Activated CD4-positive, alpha-beta T cell treated with anti-CD3 and anti-CD28 coated beads for 4 hours (primary cell): ENCODE results near the gene DEGS1.

Experiments used
- DNase-seq, 2 donors: peaks; one replicate each; pipeline ENCODE4 v3.0.0-alpha.2; 2020

DEGS1 gene

GRCh38 chr1:224182866-224183590, at the start of gene DEGS1:
TSS of gene DEGS1 (plus strand) at chr1:224183240. CDS start at chr1:224183337, 97 bp downstream.
- DNase-seq, result peak; percentile 77 to 85

DNA sequence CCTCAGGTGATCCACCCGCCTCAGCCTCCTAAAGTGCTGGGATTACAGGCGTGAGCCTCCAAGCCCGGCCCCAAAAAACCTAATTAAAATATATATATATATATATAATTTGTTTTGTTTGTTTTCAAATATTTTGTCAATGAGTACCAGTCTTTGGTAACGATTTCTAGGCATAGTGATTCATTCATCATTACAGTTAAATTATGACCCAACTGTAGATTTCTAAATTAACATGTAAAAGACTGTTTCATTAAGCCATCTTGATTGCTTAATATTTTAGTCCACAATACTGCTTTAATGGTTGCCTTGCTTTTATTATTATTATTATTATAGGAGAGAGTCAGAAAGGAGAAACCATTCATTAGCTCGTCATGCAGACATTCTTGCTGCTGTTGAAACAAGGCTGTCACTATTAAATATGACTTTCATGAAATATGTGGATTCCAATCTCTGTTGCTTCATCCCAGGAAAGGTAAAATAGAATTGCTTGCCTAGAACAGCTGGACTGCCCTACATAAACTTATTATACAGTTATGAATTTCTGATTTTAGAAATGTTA, 49.2 kb upstream of the DEGS1 start:
- DNase-seq, result no peak

GRCh38 chr1:224137518-224137917, 45.5 kb upstream of the DEGS1 start:
- no peak for DNase-seq

DNA sequence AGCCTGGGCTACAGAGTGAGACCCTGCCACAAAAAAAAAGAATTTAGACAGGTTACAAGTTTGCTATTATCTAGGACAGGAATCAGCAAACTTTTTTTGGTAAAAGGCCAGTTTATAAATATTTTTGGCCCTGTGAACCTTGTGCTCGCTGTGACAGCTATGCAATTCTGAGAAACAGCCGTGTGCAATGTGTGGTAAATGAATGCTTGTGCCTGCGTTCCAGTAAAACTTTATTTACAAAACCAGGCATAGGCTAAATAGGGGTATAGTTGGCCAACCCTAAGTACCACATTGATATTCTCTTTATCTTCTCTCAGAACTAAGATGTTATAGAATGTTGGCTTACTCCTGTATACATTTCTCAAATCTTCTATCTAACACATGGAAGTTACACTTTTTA, 44.8 kb upstream of the DEGS1 start:
- no peak for DNase-seq

GRCh38 chr1:224141693-224142092, 41.3 kb upstream of the DEGS1 start:
- no peak for DNase-seq

DNA sequence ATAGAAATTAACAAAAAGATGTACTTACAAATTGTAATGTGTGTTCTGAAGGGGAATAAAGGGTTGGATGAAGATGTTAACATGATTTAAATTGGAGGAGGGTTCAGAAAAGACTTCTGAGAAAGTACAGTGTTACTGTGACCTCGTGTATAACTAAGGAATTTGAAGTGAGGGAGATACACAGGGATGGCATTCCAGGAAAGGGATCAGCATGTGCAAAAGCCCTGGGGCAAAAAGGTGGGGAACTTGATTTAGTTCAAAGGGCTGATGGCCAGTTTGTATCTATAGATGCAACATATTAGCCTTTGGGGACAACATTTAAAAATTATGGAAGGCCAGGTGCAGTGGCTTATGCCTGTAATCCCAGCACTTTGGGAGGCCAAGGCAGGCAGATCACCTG, 33.3 kb upstream of the DEGS1 start:
- DNase-seq, result no peak

DNA sequence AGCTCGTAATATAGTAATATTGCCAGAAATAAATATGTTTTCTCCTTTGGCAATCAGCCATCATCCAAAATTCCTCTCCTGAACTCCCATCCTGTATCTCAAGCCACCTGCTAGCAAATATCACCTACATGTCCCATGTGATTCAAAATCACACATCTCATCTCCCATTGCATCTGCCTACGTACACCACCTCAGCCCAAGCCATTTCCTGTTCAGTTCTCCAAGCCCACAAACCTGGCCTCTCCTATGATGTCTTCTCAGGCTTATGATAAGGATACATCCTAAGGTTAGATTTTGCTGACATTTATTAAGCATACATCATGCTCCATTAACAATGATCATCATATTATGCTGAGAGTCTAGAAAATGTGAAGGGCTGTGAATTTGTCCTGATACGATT, 31.9 kb upstream of the DEGS1 start:
- no peak for DNase-seq

- DNase-seq, result no peak
These were observed 25.7 kb upstream of the DEGS1 start for GRCh38 chr1:224157316-224157715.

- no peak for DNase-seq
These were observed 23.5 kb upstream of the DEGS1 start for GRCh38 chr1:224159541-224159940.

GRCh38 chr1:224160171-224160682, 22.8 kb upstream of the DEGS1 start:
- DNase-seq, result no peak

DNA sequence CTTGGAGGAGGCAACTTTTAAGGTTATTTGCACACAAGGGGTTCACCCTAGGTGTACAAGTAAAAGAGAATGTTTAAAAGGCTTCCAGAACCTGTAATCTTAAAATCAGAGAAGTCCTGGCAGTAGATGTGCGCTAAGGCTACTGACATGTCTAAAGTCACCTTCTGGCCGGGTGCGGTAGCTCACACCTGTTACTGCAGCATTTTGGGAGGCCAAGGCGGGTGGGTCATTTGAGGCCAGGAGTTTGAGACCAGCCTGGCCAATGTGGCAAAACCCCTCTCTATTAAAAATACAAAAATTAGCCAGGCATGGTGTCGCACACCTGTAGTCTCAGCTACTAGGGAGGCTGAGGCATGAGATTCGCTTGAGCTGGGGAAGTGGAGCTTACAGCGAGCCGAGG, 20.3 kb upstream of the DEGS1 start:
- no peak for DNase-seq

DNA sequence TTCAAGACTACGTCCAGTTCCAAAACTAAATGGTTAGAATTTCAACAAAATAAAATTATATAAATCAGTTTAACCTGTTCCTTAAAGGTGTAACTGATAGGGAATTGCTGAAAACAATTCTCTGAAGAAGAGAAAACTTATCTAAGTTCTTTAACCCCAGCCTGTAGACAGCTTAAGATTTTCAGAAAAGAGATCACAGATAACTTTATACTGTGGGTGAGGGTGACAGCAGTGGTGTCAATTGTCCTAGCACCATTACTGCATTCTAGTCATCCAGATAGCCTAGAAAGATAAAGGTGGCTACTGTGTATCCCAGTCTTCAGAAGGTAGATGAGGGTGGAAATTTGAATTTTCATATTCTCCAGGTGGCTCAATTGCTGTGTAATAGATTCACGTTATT, 19.7 kb upstream of the DEGS1 start:
- no peak for DNase-seq

DNA sequence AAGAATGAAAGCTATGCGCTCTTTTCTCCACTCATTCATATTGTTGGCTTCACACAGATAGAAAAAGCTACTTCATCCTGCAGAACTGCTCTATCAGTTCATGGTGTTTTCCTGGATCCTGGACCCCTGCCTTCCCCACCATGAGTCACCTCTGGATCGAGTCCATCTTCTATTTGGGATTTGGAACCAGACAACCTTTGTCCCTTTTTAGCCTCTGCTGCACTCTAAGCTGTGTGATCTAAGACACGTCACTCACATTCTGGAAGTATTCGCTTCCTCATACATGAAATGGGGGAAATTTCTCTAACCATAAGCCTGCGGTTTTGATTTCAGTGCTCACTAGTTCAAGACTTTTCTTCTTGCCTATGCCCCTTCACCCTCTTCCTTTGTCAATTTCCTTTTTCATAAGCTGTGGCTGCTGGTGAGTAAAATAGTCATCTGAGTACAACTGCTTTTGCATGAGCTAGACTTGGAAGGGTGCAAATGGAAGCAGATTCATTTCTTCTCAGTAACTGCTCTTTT, 14.1 kb upstream of the DEGS1 start:
- peak in 1 of 2 donors; percentile 26 for DNase-seq

DNA sequence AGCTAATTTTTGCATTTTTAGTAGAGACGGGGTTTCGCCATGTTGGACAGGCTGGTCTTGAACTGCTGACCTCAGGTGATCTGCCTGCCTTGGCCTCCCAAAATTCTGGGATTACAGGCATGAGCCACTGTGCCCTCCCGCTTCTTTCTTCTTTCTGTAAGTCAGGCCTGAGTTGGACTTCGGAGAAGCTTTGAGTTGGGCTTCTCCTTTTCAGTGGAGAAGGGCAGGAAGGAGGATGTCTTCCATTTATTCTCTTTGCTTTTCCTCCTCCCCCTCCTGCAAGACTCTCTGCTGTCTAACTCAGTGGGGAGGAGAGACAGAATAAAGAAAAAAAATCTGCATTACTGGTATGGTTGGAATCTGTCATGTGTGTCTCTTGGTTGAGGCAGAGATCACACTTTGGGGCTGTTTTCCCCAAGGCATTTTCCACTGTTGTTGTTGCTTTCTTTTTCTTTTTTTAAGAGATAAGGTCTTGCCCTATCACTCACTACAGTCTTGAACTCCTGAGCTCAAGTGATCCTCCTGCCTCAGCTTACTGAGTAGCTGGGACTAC, 13.2 kb upstream of the DEGS1 start:
- no peak for DNase-seq

GRCh38 chr1:224170343-224170742, 12.7 kb upstream of the DEGS1 start:
- no peak for DNase-seq

DNA sequence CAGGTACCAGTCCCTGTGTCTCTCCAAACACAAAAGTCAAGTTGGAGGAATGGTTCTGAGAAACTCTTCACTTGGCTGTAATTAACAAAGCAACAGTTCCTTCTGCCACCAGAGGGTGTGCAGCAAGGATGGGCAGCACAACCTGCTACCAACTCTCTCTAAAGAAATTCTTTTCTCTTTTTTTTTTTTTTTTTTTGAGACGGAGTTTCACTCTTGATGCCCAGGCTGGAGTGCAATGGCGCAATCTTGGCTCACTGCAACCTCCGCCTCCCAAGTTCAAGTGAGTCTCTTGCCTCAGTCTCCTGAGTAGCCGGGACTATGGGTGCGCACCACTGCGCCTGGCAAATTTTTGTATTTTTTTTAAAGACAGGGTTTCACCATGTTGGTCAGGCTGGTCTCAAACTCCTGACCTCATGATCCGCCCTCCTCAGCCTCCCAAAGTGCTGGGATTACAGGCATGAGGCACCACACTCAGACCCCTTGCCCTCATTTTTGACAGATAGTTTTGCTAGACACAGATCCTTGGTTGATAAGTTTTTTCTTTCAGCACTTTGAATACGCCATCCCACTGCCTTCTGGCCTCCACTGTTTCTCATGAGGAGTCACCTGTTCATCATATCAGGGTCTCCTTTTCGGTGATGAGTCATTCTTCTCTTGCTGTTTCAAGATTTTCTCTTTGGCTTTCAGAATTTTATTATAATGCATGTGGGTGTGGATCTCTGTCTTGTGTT, 12.1 kb upstream of the DEGS1 start:
- DNase-seq, result peak; percentile 25 to 26

DNA sequence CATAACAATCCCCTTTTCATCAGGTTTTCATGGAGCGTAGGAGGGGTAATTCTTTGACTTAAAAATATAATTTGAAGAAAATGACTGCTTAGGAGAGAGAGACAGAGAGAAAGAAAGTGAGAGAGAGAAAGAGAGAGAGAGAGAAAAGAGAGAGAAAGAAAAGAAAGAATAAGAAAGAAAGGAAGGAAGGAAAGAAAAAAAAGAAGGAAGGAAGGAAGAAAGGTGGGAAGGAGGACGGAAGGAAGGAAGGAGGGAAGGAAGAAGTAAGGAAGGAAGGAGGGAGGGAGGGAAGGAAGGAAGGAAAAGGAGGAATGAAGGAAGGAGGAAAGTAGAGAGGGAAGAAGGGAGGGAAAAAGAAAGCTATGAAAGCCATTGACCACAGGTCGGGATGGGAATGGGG, 10.8 kb upstream of the DEGS1 start:
- no peak for DNase-seq

- no peak for DNase-seq
These were observed 9.5 kb upstream of the DEGS1 start for GRCh38 chr1:224173523-224173922.

DNA sequence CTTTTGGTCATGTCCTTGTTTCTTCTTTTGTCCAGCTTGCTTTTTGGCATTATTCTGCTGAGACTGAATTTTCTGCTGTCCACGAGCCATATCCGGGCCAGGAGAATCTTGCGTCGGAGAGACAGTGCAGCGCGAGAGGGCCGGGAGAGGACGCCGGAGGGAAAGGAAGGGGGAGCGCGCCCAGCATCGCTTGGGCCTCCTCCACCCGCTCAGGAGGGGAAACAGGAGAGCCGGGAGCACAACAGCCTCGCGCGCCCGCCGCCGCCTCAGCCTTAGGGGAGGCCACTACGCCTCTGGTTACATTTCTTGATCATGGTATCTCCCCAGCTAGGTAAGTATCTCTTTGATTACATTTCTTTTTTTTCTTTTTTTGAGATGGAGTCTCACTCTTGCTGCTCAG, 7.4 kb upstream of the DEGS1 start:
- DNase-seq, result peak in 1 of 2 donors; percentile 40

- DNase-seq, result no peak
These were observed 5.6 kb upstream of the DEGS1 start for GRCh38 chr1:224177356-224177999.

- DNase-seq, result no peak
These were observed 4.1 kb upstream of the DEGS1 start for GRCh38 chr1:224178894-224179293.

- DNase-seq, result no peak
These were observed 2.1 kb upstream of the DEGS1 start for GRCh38 chr1:224180783-224181452.
